Esophagus squamous epithelium (tissue), 5 donors: Measurements from ENCODE around the gene IQUB. TPM values are rescaled to one million over a fixed set of nuclear protein-coding genes. Genes with fewer than 3 reads are reported as not detected.

Experiments used
- DNase-seq: peaks from one replicate; lab custom pipeline; 2025; lab: John Stamatoyannopoulos, UW
- H3K27ac ChIP-seq, 4 donors: fragments of 200-600 bp; sonication (generic); one replicate each; pipeline ENCODE4 v1.5.1; 2016 to 2019; ENCODE audit warnings: mild to moderate bottlenecking in 1 of 4
- H3K27me3 ChIP-seq, 4 donors: fragments of 200-600 bp; sonication (generic); 1 replicate in 3 of 4; 2 replicates in 1 of 4; pipeline versions ENCODE4 v1.5.1 to v1.6.0; 2017 to 2021; ENCODE audit warnings: antibody characterized with exemption in 1 of 4
- H3K36me3 ChIP-seq, 3 donors: fragments of 200-600 bp; sonication (generic); one replicate each; pipeline ENCODE4 v1.5.1; 2016 to 2019
- H3K4me1 ChIP-seq, 3 donors: fragments of 200-600 bp; sonication (generic); one replicate each; pipeline ENCODE4 v1.5.1; 2017 to 2019
- H3K4me3 ChIP-seq, 4 donors: fragments of 200-600 bp; sonication (generic); 1 replicate in 3 of 4; 2 replicates in 1 of 4; pipeline ENCODE4 v1.5.1; 2016 to 2019; ENCODE audit warnings: mild to moderate bottlenecking in 2 of 4, moderate library complexity in 1 of 4
- H3K9me3 ChIP-seq, 3 donors: fragments of 200-600 bp; sonication (generic); one replicate each; pipeline ENCODE4 v1.5.1; 2016 to 2019
- POLR2A ChIP-seq, 4 donors: fragments of 450-650 bp; IDR thresholded peaks; one replicate each; pipeline ENCODE4 v1.6.1; 2017; ENCODE audit warnings: antibody characterized with exemption in 4 of 4, mild to moderate bottlenecking in 4 of 4, moderate library complexity in 3 of 4
- WGBS, 2 donors: methylation state at CpG; one replicate each; pipeline ENCODE4 v1.1.5; 2018; 5-methylcytosine and 5-hydroxymethylcytosine counted together
- intact Hi-C: fragments of 100-400 bp; cut with DNase I; formaldehyde crosslinking; loops from one replicate; pipeline ENCODE4 v1.15.0; 2022
- total RNA-seq, 4 donors: library from RNA; depleted of rRNA; stranded (reverse); fragments of >200 nt; gene quantifications; one replicate each; pipeline ENCODE4 v1.1.0, GENCODE V29; 2016
- TF ChIP-seq, protein P1 (sequence below), 6 experiments: fragments of 450-650 bp in 4 of 6; fragments of 200-600 bp in 2 of 6; sonication (generic) in 2 of 6; IDR thresholded peaks; one replicate each; pipeline ENCODE4 v1.5.1; 2016 to 2019; ENCODE audit warnings: antibody characterized with exemption in 6 of 6, mild to moderate bottlenecking in 4 of 6, moderate library complexity in 4 of 6
- donor health status: DM: yes; HTN: yes; CAD: no.

The IQUB gene
- total RNA-seq, 4 donors from 2014 or later, result 0.27 TPM; not detected in 3

DNA sequence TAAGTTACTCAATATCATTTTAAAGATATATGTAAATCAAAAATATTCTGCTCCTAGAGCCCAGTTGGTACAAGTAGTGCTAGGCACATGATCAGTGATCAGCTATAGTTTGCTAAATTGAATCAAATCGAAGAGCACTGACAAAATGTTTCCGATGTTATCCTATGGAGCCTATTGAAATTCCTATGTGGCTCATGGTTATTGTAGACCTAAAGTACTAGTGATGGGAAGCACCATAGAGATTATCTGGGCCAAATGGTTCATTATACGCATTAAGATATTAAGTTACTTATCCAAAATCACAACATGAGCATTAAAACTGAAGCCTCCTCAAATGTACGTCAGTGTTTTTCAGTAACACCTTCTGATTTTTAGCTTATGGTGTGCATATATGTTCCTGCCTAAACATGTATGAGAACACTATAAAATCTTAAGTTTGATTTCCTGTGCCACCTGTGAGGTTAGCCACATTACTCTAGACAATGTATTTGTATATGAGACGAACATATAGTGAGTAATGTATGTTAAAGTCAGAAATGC, 103.2 kb downstream of the IQUB start:
- no peak overlapping the region for H3K4me3 ChIP-seq
- TF ChIP-seq, protein P1, sequence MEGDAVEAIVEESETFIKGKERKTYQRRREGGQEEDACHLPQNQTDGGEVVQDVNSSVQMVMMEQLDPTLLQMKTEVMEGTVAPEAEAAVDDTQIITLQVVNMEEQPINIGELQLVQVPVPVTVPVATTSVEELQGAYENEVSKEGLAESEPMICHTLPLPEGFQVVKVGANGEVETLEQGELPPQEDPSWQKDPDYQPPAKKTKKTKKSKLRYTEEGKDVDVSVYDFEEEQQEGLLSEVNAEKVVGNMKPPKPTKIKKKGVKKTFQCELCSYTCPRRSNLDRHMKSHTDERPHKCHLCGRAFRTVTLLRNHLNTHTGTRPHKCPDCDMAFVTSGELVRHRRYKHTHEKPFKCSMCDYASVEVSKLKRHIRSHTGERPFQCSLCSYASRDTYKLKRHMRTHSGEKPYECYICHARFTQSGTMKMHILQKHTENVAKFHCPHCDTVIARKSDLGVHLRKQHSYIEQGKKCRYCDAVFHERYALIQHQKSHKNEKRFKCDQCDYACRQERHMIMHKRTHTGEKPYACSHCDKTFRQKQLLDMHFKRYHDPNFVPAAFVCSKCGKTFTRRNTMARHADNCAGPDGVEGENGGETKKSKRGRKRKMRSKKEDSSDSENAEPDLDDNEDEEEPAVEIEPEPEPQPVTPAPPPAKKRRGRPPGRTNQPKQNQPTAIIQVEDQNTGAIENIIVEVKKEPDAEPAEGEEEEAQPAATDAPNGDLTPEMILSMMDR (IDR thresholded peaks at IDR 0.05), result no peak
- no peak for TF ChIP-seq POLR2A (IDR thresholded peaks at IDR 0.05)
- no peaks in the 10 kb centered on the region for H3K27me3 ChIP-seq
- no peak overlapping the region for H3K27ac ChIP-seq
- H3K4me1 ChIP-seq, result no peaks in the 10 kb centered on the region
- H3K9me3 ChIP-seq, result no peaks in the 10 kb centered on the region
- no peaks in the 10 kb centered on the region for H3K36me3 ChIP-seq
- WGBS, 2 donors, result 74 to 75% methylated on average over 5 of the region's 5 CpGs
- DNase-seq, result no peak
- intact Hi-C loops, result no loop called here

DNA sequence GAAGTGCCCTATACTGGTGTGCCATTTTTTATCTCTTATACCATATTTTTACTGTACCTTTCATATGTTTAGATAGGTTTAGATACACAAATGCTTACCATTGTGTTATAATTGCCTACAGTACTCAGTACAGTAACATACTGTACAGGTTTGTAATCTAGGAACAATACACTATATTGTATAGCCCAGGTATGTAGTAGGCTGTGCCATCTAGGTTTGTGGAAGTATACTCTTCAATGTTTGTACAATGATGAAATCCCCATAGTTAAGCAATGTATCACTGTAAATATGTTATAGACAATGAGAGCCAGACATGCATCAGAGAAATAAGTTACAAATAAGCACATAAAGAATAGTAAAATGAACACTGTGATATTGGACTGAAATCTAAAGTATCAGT, 109.1 kb downstream of the IQUB start:
- TF ChIP-seq POLR2A (IDR thresholded peaks at IDR 0.05), result no peak
- TF ChIP-seq, protein P1 (IDR thresholded peaks at IDR 0.05), result no peak
- H3K27ac ChIP-seq, result no peak overlapping the region
- intact Hi-C loops, result no loop called here
- no peaks in the 10 kb centered on the region for H3K27me3 ChIP-seq
- no peaks in the 10 kb centered on the region for H3K4me1 ChIP-seq
- no peak overlapping the region for H3K4me3 ChIP-seq
- no peaks in the 10 kb centered on the region for H3K36me3 ChIP-seq
- no peak for DNase-seq
- no peaks in the 10 kb centered on the region for H3K9me3 ChIP-seq

DNA sequence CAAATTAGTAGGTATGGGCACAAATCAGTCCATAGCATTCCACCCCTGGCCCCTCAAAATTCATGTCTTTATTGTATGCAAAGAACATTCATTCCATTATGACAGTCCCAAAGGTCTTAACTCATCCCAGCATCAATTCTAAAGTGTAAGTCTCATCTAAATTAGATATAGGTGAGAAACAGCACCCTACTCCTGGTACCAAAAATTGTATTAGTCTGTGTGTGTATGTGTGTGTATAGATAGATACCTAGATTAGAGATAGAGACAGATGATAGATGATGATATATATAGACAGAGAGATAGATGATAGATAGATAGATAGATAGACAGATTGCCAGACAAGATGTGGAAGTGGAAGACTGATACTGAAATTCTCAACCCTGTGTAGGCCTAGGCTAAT, 109.9 kb downstream of the IQUB start:
- H3K4me3 ChIP-seq, result no peak overlapping the region
- no peak for DNase-seq
- TF ChIP-seq, protein P1 (IDR thresholded peaks at IDR 0.05), result no peak
- TF ChIP-seq POLR2A (IDR thresholded peaks at IDR 0.05), result no peak

DNA sequence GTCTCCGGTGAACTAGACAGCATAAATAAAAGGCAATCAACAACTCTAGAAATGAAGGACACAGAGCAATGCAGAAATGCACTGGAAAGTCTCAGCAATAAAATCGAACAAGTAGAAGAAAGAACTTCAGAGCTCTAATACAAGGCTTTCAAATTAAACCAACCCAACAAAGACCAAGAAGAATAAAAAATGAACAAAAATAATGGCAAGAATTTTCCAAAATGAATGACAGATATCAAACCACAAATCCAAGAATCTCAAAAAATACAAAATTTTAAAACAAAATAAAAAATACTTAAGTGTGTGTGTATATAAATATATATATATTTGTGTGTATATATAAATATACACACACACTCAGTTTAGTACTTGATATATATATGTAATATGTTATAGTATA, 110.8 kb downstream of the IQUB start:
- Histone ChIP-seq H3K27me3 (no peaks in the 10 kb centered on the region), H3K27ac (no peak overlapping the region), H3K4me3 (no peak overlapping the region), H3K4me1 (no peaks in the 10 kb centered on the region), H3K9me3 (no peaks in the 10 kb centered on the region), H3K36me3 (no peaks in the 10 kb centered on the region)
- 75 to 83% methylated on average over 2 of the region's 2 CpGs for WGBS, 2 donors
- no peak for TF ChIP-seq POLR2A (IDR thresholded peaks at IDR 0.05)
- TF ChIP-seq, protein P1 (IDR thresholded peaks at IDR 0.05), result no peak
- DNase-seq, result no peak
- intact Hi-C loops, result no loop called here

More for the DNA sequence above, 109.9 kb downstream of the IQUB start:
- Histone ChIP-seq H3K27me3 (no peaks in the 10 kb centered on the region), H3K4me1 (no peaks in the 10 kb centered on the region), H3K9me3 (no peaks in the 10 kb centered on the region), H3K36me3 (no peaks in the 10 kb centered on the region), H3K27ac (no peak overlapping the region)
- intact Hi-C loops, result no loop called here

DNA sequence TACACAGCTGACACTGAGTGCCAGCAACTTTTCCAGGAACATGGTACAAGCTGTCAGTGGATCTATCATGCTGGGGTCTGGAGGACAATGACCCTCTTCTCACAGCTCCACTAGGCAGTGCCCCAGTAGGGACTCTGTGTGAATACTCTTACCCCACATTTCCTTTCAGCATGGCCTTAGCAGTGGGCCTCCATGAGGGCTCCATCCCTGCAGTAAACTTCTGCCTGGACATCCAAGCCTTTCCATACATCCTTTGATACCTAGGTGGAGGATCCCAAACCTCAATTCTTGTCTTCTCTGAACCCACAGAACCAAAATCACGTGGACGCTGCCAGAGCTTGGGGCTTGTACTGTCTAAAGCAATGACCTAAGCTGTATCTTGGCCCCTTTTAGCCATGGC, 116.8 kb downstream of the IQUB start:
- H3K9me3 ChIP-seq, result peaks cover 0 to 5% (median 0%) of the 10 kb centered on the region in 3 donors
- no peak for DNase-seq
- H3K4me1 ChIP-seq, result no peaks in the 10 kb centered on the region
- no peak overlapping the region for H3K4me3 ChIP-seq
- no peak for TF ChIP-seq POLR2A (IDR thresholded peaks at IDR 0.05)
- TF ChIP-seq, protein P1 (IDR thresholded peaks at IDR 0.05), result no peak
- no peak overlapping the region for H3K27ac ChIP-seq
- H3K36me3 ChIP-seq, result no peaks in the 10 kb centered on the region
- WGBS, 2 donors, result 54 to 80% methylated on average over 2 of the region's 2 CpGs
- H3K27me3 ChIP-seq, result no peaks in the 10 kb centered on the region
- intact Hi-C loops, result no loop called here
